Thoracic aorta (tissue), 2 donors: ENCODE data around the gene MOV10L1. TPM values are rescaled to one million over a fixed set of nuclear protein-coding genes. Genes with fewer than 3 reads are reported as not detected.

Experiments used
- ATAC-seq: fragments of 150-250 bp; one replicate; pipeline ENCODE4 v1.8.0; 2017; ENCODE audit warnings: low read depth; ENCODE audit not compliant: insufficient number of reproducible peaks, low FRiP score
- DNase-seq: peaks from one replicate; pipeline ENCODE4 v3.0.0-alpha.2; 2020; ENCODE audit warnings: low spot score
- H3K27ac ChIP-seq, 2 donors: fragments of 200-600 bp; sonication (generic); 1 replicate in 1 of 2; 2 replicates in 1 of 2; pipeline ENCODE4 v1.5.1; 2016; ENCODE audit warnings: mild to moderate bottlenecking in 2 of 2, moderate library complexity in 2 of 2
- H3K27me3 ChIP-seq: fragments of 200-600 bp; sonication (generic); replicated peaks from 2 replicates; pipeline ENCODE4 v1.6.0; 2016; ENCODE audit warnings: mild to moderate bottlenecking; ENCODE audit not compliant: insufficient read depth
- H3K36me3 ChIP-seq: fragments of 200-600 bp; sonication (generic); one replicate; pipeline ENCODE4 v1.5.1; 2016
- H3K4me1 ChIP-seq, 2 donors: fragments of 200-600 bp; sonication (generic); 1 replicate in 1 of 2; 2 replicates in 1 of 2; pipeline versions ENCODE4 v1.5.1 to v1.6.0; 2016; ENCODE audit warnings: low read depth in 2 of 2, mild to moderate bottlenecking in 1 of 2; ENCODE audit not compliant: control insufficient read depth in 1 of 2
- H3K4me3 ChIP-seq: fragments of 200-600 bp; sonication (generic); 2 replicates; pipeline ENCODE4 v1.5.1; 2016; ENCODE audit warnings: mild to moderate bottlenecking
- H3K9me3 ChIP-seq: fragments of 200-600 bp; sonication (generic); 2 replicates; pipeline ENCODE4 v1.5.1; 2016
- total RNA-seq, 2 donors: library from RNA; depleted of rRNA; stranded (reverse); fragments of >200 nt; gene quantifications; one replicate each; pipeline versions ENCODE4 v1.1.0 to v1.2.3, GENCODE V29; 2016
- TF ChIP-seq, protein P1 (sequence below): fragments of 200-600 bp; sonication (generic); IDR thresholded peaks from one replicate; pipeline ENCODE4 v1.5.1; 2019; ENCODE audit warnings: antibody characterized with exemption

MOV10L1 gene
- 1 to 10 TPM; 4.6 to 7.4 TPM for total RNA-seq

DNA sequence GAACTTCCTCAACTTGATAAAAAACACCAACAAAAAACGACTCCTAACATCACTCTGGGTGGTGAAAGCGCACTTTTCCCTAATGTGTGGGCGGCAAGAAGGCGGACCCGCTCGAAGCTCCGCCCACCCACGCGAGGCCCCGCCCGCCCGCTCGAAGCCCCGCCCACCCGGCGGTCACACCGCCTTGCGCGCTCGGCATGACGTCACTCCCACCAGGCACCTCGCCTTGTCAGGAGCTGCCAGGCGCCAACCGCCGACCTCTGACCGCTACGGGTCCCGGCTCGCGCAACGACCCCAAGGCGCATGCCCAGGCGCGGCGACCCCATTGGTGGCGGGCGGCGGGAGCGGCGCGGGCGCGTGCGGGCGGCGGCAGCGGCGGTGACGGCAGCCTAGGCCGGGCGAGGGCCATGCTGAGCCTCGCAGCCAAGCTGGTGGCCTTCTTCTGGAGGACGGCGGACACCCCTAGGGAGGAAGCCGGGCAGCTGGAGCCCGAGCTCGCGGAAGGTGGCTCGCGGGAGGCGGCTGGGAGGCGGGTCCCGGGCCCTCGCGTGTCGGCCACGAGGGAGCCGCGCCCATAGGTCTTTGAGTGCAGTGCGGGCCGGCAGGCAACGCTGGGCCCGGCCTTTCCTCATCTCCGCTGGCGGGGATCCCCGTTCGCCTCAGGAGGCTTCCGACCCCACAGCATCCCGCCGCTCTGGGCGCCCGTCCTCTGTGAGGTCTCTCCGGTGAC lies at the start of gene MOV10L1:
MOV10L1 (plus strand) TSS at position 325 of the 730 bp plus-strand sequence; CDS start at position 408, 83 bp downstream.
- no peaks in the 10 kb centered on the region for H3K9me3 ChIP-seq
- no peak within 1 kb of the TSS for H3K4me3 ChIP-seq
- ATAC-seq (no peak), DNase-seq (no peak)
- TF ChIP-seq, protein P1, sequence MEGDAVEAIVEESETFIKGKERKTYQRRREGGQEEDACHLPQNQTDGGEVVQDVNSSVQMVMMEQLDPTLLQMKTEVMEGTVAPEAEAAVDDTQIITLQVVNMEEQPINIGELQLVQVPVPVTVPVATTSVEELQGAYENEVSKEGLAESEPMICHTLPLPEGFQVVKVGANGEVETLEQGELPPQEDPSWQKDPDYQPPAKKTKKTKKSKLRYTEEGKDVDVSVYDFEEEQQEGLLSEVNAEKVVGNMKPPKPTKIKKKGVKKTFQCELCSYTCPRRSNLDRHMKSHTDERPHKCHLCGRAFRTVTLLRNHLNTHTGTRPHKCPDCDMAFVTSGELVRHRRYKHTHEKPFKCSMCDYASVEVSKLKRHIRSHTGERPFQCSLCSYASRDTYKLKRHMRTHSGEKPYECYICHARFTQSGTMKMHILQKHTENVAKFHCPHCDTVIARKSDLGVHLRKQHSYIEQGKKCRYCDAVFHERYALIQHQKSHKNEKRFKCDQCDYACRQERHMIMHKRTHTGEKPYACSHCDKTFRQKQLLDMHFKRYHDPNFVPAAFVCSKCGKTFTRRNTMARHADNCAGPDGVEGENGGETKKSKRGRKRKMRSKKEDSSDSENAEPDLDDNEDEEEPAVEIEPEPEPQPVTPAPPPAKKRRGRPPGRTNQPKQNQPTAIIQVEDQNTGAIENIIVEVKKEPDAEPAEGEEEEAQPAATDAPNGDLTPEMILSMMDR: no peak
- no peaks in the 10 kb centered on the region for H3K36me3 ChIP-seq
- H3K4me1 ChIP-seq: peaks cover 11 to 20% of the 10 kb centered on the region in 2 donors
- H3K27ac ChIP-seq: no peak within 1 kb of the TSS
- no peaks in the 10 kb centered on the region for H3K27me3 ChIP-seq

DNA sequence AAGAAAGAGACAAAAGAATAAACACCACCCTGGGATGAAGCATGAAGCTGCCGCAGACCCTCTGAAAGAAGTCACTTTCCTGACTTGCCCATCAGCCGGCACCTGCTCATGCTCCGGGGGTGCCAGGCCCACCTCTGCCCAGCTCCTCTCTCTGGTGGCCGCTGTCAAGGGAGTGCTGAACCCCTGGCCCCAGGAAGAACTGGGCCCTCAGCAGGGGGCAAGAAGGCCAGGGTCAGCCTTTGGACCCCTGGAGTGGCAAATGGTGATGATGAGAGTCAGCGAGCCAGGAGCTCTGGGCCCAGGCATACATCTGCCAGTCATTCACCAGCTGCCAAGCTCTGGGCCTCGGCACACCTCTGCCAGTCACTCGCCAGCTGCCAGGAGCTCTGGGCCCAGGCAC lies 49.1 kb upstream of the MOV10L1 start:
- no peak for DNase-seq
- H3K4me1 ChIP-seq: no peaks in the 10 kb centered on the region
- ATAC-seq: no peak
- H3K36me3 ChIP-seq: no peaks in the 10 kb centered on the region
- H3K4me3 ChIP-seq: no peak overlapping the region
- no peaks in the 10 kb centered on the region for H3K9me3 ChIP-seq
- no peaks in the 10 kb centered on the region for H3K27me3 ChIP-seq
- TF ChIP-seq, protein P1: no peak
- no peak overlapping the region for H3K27ac ChIP-seq

DNA sequence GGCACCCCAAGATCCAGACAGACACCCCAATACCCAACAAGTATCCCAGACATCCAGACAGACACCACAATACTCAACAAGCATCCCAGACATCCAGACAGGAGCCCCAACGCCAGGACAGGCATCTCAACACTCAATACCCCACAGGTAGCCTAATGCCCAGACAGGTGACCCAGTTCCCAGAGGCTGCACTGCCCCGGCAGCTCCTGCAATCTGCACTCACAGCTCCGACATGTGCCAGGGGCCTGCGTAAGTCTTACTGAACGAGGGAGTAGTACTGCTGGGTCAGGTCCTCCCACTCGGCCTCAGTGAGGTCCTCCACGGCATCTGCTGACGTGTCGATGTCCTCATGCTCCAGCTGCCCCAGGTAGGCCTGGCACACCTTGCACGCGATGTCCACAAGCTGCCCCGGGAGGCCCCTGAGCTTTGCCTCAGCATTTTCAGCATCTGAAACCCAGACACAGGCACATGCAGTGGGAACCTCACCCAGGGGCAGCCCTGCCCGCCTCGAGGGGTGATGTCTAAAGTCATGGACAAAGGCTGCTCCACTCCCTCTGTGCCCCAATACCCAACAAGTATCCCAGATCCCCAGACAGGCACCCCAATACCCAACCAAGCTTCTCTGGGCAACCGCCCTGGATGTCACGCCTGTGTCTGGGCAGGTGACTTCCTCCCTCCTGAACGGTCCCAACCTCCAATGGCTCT lies 48.3 kb upstream of the MOV10L1 start:
- H3K27me3 ChIP-seq: no peaks in the 10 kb centered on the region
- no peak overlapping the region for H3K27ac ChIP-seq
- H3K4me1 ChIP-seq: no peaks in the 10 kb centered on the region
- no peaks in the 10 kb centered on the region for H3K36me3 ChIP-seq
- no peak for DNase-seq
- no peaks in the 10 kb centered on the region for H3K9me3 ChIP-seq
- no peak overlapping the region for H3K4me3 ChIP-seq
- TF ChIP-seq, protein P1: no peak
- ATAC-seq: no peak

DNA sequence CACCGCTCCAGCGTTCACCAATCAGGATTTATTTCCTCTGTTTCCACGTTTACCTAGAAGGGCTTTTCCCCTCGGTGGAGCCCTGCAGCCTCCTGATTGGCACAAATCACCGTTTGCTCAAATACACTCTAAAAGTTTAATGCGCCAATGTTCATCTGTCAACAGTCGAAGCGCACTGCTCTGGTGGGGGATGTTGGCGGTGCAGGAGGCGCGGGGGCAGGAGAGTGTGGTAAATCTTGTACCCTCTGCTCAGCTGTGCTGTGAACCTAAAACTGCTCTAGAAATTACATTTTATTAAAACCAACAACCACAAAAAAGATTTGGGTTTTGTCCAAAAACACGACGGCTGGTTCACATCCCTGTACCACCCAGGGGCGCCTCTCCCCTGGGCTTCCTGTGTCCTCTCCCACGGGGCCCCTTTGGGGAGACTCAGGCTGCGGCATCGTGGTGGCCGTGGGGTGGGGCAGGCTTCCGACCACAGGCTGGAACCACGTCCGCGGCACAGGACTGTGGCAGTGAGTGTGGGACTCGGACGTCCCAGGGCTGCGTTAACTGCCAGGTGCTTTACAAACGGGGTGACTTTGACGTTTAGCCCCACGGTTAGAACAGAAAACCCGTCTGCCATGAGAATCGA lies 45.2 kb upstream of the MOV10L1 start:
- TF ChIP-seq, protein P1: no peak
- no peaks in the 10 kb centered on the region for H3K27me3 ChIP-seq
- no peak for ATAC-seq

More for the DNA sequence above, 45.2 kb upstream of the MOV10L1 start:
- Histone ChIP-seq H3K27ac (no peak overlapping the region), H3K9me3 (no peaks in the 10 kb centered on the region), H3K4me3 (no peak overlapping the region), H3K36me3 (no peaks in the 10 kb centered on the region), H3K4me1 (no peaks in the 10 kb centered on the region)
- no peak for DNase-seq
